K562 (cell line): ENCODE data around the gene CFAP69. TPM values are rescaled to one million over a fixed set of nuclear protein-coding genes. Genes with fewer than 3 reads are reported as not detected.

ENCODE experiments used
- ATAC-seq: fragments of 200-7000 bp; cut with Tn5 transposase; 3 replicates; pipeline ENCODE4 v1.9.1; 2020; ENCODE audit warnings: moderate library complexity
- BruUV-seq: library from RNA; stranded (reverse); fragments of 400-500 nt; replicated peaks from 2 replicates; lab custom pipeline; 2021; lab: Mats Ljungman, UMichigan
- CTCF ChIA-PET: fragments of 300-600 bp; formaldehyde crosslinking; extraction: SDS; loops from one replicate; lab custom pipeline; 2021; ENCODE audit warnings: low intra/inter-chr PET ratio; lab: Yijun Ruan, JAX
- POLR2A ChIA-PET: fragments of 300-600, 350-650 bp; sonication (Branson Sonifier 250); formaldehyde crosslinking; extraction: SDS; loops from one replicate; lab custom pipeline; 2021; ENCODE audit warnings: antibody characterized with exemption, inconsistent platforms; lab: Yijun Ruan, JAX
- DNase-seq, 4 experiments: peaks; one replicate each; pipeline versions ENCODE4 v3.0.0 to v3.0.0-alpha.2; 2011 to 2018; ENCODE audit warnings: low spot score in 3 of 4, mixed read lengths in 3 of 4; ENCODE audit errors: extremely low read depth in 1 of 4
- FAIRE-seq: peaks from 2 replicates; lab custom pipeline; 2011; peaks lifted over from hg19 to GRCh38; lab: Jason Lieb, UNC
- H2AFZ ChIP-seq: 2 replicates; pipeline ENCODE4 v1.6.0; 2011; ENCODE audit warnings: low read depth, low read length, control low read depth, inconsistent platforms
- H3K27ac ChIP-seq: fragments of 200-600 bp; 3 replicates; pipeline ENCODE4 v1.8.0; 2011; ENCODE audit warnings: low read depth, mild to moderate bottlenecking, control low read depth, inconsistent platforms, low read length, moderate library complexity, mixed read lengths; ENCODE audit errors: extremely low read depth
- H3K27me3 ChIP-seq, 2 experiments: fragments of 300-600 bp in 1 of 2; 2 replicates in 1 of 2; 3 replicates in 1 of 2; pipeline versions ENCODE4 v1.6.0 to v1.8.0; 2011; ENCODE audit warnings: inconsistent platforms in 2 of 2, low read length in 2 of 2, mild to moderate bottlenecking in 1 of 2, mixed read lengths in 1 of 2, moderate library complexity in 1 of 2; ENCODE audit not compliant: control insufficient read depth in 2 of 2, insufficient read depth in 2 of 2
- H3K36me3 ChIP-seq: fragments of 300-600 bp; 3 replicates; pipeline ENCODE4 v1.8.0; 2011; ENCODE audit warnings: mild to moderate bottlenecking, low read length, inconsistent platforms; ENCODE audit not compliant: control insufficient read depth, insufficient read depth
- H3K4me1 ChIP-seq, 2 experiments: fragments of 200-600 bp in 1 of 2; replicated peaks in 1 of 2; 2 replicates in 1 of 2; 3 replicates in 1 of 2; pipeline versions ENCODE4 v1.5.1 to v1.8.0; 2011; ENCODE audit warnings: inconsistent platforms in 2 of 2, low read length in 2 of 2, mild to moderate bottlenecking in 1 of 2, mixed read lengths in 1 of 2, moderate library complexity in 1 of 2; ENCODE audit not compliant: control insufficient read depth in 2 of 2, insufficient read depth in 2 of 2
- H3K4me2 ChIP-seq: 2 replicates; pipeline ENCODE4 v1.6.1; 2011; ENCODE audit warnings: low read length, control low read depth, inconsistent platforms, mixed read lengths; ENCODE audit not compliant: insufficient read depth
- H3K4me3 ChIP-seq: fragments of 200-600 bp; sonication (generic), shearing (Covaris generic); 2 replicates; pipeline ENCODE4 v1.5.1; 2016; ENCODE audit warnings: control low read depth, inconsistent platforms
- H3K79me2 ChIP-seq: fragments of 200-600 bp; 3 replicates; pipeline ENCODE4 v1.8.0; 2011; ENCODE audit warnings: low read length, inconsistent platforms; ENCODE audit not compliant: control insufficient read depth, insufficient read depth
- H3K9ac ChIP-seq, 2 experiments: 2 replicates each; pipeline versions ENCODE4 v1.6.0 to v1.6.1; 2011; ENCODE audit warnings: low read depth in 2 of 2, low read length in 2 of 2, control low read depth in 1 of 2, inconsistent platforms in 1 of 2, mild to moderate bottlenecking in 1 of 2, mixed read lengths in 1 of 2; ENCODE audit not compliant: insufficient read depth in 1 of 2
- H3K9me1 ChIP-seq: one replicate; pipeline ENCODE4 v1.6.0; 2011; ENCODE audit warnings: inconsistent platforms, mild to moderate bottlenecking, low read length, moderate library complexity; ENCODE audit not compliant: control insufficient read depth, insufficient read depth
- H3K9me3 ChIP-seq: replicated peaks from 2 replicates; pipeline ENCODE4 v1.5.1; 2011; ENCODE audit warnings: low read depth, low read length, inconsistent platforms; ENCODE audit not compliant: control insufficient read depth, insufficient read depth
- H4K20me1 ChIP-seq: replicated peaks from 2 replicates; pipeline ENCODE4 v1.6.1; 2011; ENCODE audit warnings: low read length, inconsistent platforms, mixed read lengths; ENCODE audit not compliant: control insufficient read depth, insufficient read depth
- BCOR ChIP-seq: fragments of 450-650 bp; IDR thresholded peaks from 2 replicates; pipeline ENCODE4 v1.6.1; 2016
- DIDO1 ChIP-seq: fragments of 450-650 bp; IDR thresholded peaks from 2 replicates; pipeline ENCODE4 v1.6.1; 2016; ENCODE audit warnings: low read depth, missing biosample characterization, missing genetic modification characterization
- EHMT2 ChIP-seq: fragments of 450-650 bp; IDR thresholded peaks from 2 replicates; pipeline ENCODE4 v1.6.1; 2018; ENCODE audit warnings: antibody characterized with exemption
- EP300 ChIP-seq: IDR thresholded peaks from 2 replicates; pipeline ENCODE4 v1.6.1; 2012; ENCODE audit warnings: low read length, improper control_type of control experiment
- MAFF ChIP-seq: IDR thresholded peaks from 2 replicates; pipeline ENCODE4 v1.6.1; 2012; ENCODE audit warnings: low read length, improper control_type of control experiment
- MED1 ChIP-seq: sonication (generic); formaldehyde crosslinking; IDR thresholded peaks from 2 replicates; pipeline ENCODE4 v1.8.1; 2023; ENCODE audit warnings: missing genetic modification reagents, borderline replicate concordance
- NCOA4 ChIP-seq: fragments of 450-650 bp; IDR thresholded peaks from 2 replicates; pipeline ENCODE4 v1.6.1; 2018; ENCODE audit warnings: mild to moderate bottlenecking; ENCODE audit not compliant: partially characterized antibody
- PCBP2 ChIP-seq: fragments of 200-400 bp; formaldehyde crosslinking; IDR thresholded peaks from 2 replicates; pipeline ENCODE4 v1.6.1; 2018; ENCODE audit warnings: low read length, low read depth, mild to moderate bottlenecking, moderate library complexity; ENCODE audit not compliant: poor library complexity, severe bottlenecking
- SRF ChIP-seq, 2 experiments: fragments of 250-450, 450-650 bp in 1 of 2; sonication (Bioruptor Pico) in 1 of 2; sonication (generic) in 1 of 2; formaldehyde crosslinking; IDR thresholded peaks; 2 replicates each; pipeline versions ENCODE4 v1.5.0 to v1.5.1; 2020 to 2022; ENCODE audit warnings: mild to moderate bottlenecking in 1 of 2, missing genetic modification reagents in 1 of 2
- THAP7 ChIP-seq: fragments of 250-450 bp; sonication (Bioruptor Pico); IDR thresholded peaks from 2 replicates; pipeline ENCODE4 v1.5.0; 2021
- U2AF2 ChIP-seq: fragments of 200-400 bp; formaldehyde crosslinking; optimal IDR thresholded peaks from 2 replicates; pipeline ENCODE3; 2017; ENCODE audit warnings: low read depth, mild to moderate bottlenecking, low read length
- ZNF23 ChIP-seq: fragments of 250-450 bp; sonication (Bioruptor Pico); IDR thresholded peaks from 2 replicates; pipeline ENCODE4 v1.4.0; 2020; ENCODE audit warnings: mild to moderate bottlenecking
- ZNF311 ChIP-seq: fragments of 250-450 bp; sonication (Bioruptor Pico); IDR thresholded peaks from 2 replicates; pipeline ENCODE4 v1.4.0; 2020; ENCODE audit warnings: mild to moderate bottlenecking, moderate library complexity
- ZNF398 ChIP-seq: fragments of 250-450 bp; sonication (Bioruptor Pico); IDR thresholded peaks from 2 replicates; pipeline ENCODE4 v1.8.0; 2021; ENCODE audit warnings: moderate library complexity, mild to moderate bottlenecking, inconsistent platforms
- ZNF551 ChIP-seq: fragments of 250-450 bp; sonication (Bioruptor Pico); IDR thresholded peaks from 2 replicates; pipeline ENCODE4 v1.5.0; 2021; ENCODE audit warnings: mild to moderate bottlenecking, moderate library complexity
- ZNF699 ChIP-seq: fragments of 250-450 bp; sonication (Bioruptor Pico); IDR thresholded peaks from 2 replicates; pipeline ENCODE4 v1.8.0; 2021; ENCODE audit warnings: mild to moderate bottlenecking, moderate library complexity; ENCODE audit not compliant: insufficient replicate concordance
- WGBS: fragments of 100-300 bp; shearing (Covaris generic); methylation state at CpG from one replicate; pipeline ENCODE4 v1.1.6; 2016; ENCODE audit warnings: low coverage, mixed read lengths; ENCODE audit not compliant: insufficient coverage; ENCODE audit errors: missing lambda C conversion rate; 5-methylcytosine and 5-hydroxymethylcytosine counted together
- in situ Hi-C: fragments of 300-500 bp; cut with MboI; formaldehyde crosslinking; loops from 4 replicates; pipeline ENCODE4 v1.15.0; 2018; ENCODE audit warnings: inconsistent platforms, mixed read lengths
- intact Hi-C: fragments of 100-400 bp; cut with micrococcal nuclease; formaldehyde crosslinking; loops from 2 replicates; pipeline ENCODE4 v1.14.2; 2022
- polyA plus RNA-seq, 8 experiments: library from polyadenylated mRNA; depleted of rRNA in 4 of 8; stranded (reverse) in 5 of 8; unstranded in 3 of 8; fragments of >200 nt; fragmentation: Nextera tagmentation in 2 of 8; fragmentation: Illumina TruSeq in 1 of 8; extraction: Ambion mirVana in 2 of 8; extraction: Trizol in 1 of 8; gene quantifications; 2 replicates each; pipeline versions ENCODE4 v1.2.1 to v1.2.3, GENCODE V29; 2011 to 2014; ENCODE audit warnings: inconsistent platforms in 1 of 8, missing spikeins in 1 of 8
- total RNA-seq, 7 experiments: library from RNA; depleted of rRNA in 6 of 7; stranded (reverse); fragments of >200 nt in 6 of 7; fragmentation: Illumina TruSeq in 2 of 7; extraction: Trizol in 2 of 7; gene quantifications; 2 replicates each; pipeline versions ENCODE4 v1.2.1 to v1.2.3, GENCODE V29; 2011 to 2021; ENCODE audit warnings: low replicate concordance in 1 of 7

The CFAP69 gene
- total and polyA plus RNA-seq, 9 of the 15 experiments (the other 6 are each of a cell fraction or from before 2014, with no cell fraction given): 0.24 to 5.1 (median 1.7) TPM

GRCh38 chr7:90269163-90269562, 24.2 kb downstream of the CFAP69 start:
- FAIRE-seq: no peak
- no TSS peak for BruUV-seq
- Histone ChIP-seq H3K79me2 (no peaks in the 10 kb centered on the region), H2AFZ (no peak overlapping the region), H3K9me1 (no peaks in the 10 kb centered on the region), H3K36me3 (no peaks in the 10 kb centered on the region), H3K4me1 (no peaks in the 10 kb centered on the region), H3K4me3 (no peak overlapping the region), H3K9me3 (no peaks in the 10 kb centered on the region), H3K27me3 (no peaks in the 10 kb centered on the region; a peak in 1 of 5 replicates), H4K20me1 (no peaks in the 10 kb centered on the region), H3K9ac (no peak overlapping the region), H3K27ac (no peak overlapping the region), H3K4me2 (no peak overlapping the region)
- no peak for ATAC-seq
- in situ Hi-C loops: no loop called here
- WGBS: 0% methylated on average over 1 of the region's 1 CpG
- intact Hi-C loops: no loop called here
- POLR2A ChIA-PET: interaction anchor here (0.7 to 1.1 kb wide), 2 partner anchors 9 to 996 kb away, joined by 3 read pairs; no protein-coding TSS in a partner anchor
- DNase-seq: no peak
- TF ChIP-seq U2AF2 (no peak), ZNF398 (no peak), NCOA4 (no peak), ZNF551 (CRISPR knock-in tag) (no peak), EHMT2 (no peak), EP300 (no peak), MED1 (CRISPR knock-in tag) (no peak), MAFF (no peak), SRF (CRISPR knock-in tag; IDR thresholded peaks at IDR 0.05) (no peak), ZNF23 (CRISPR knock-in tag) (no peak), ZNF699 (no peak), THAP7 (CRISPR knock-in tag) (no peak), DIDO1 (no peak), PCBP2 (no peak), BCOR (no peak), ZNF311 (CRISPR knock-in tag) (no peak)
- CTCF ChIA-PET: interaction anchor here (0.5 kb wide), 1 partner anchor 117 kb away, joined by 3 read pairs; no protein-coding TSS in a partner anchor
